HG03378 (cell line): ENCODE measurements around the gene AUTS2.
A peak's percentile ranks its signal among the peaks of the same experiment; 100 is the strongest.

Source experiments
- ATAC-seq: cut with Tn5 transposase; IDR thresholded peaks from one replicate; pipeline ENCODE4 v1.9.1; 2021; ENCODE audit warnings: mild to moderate bottlenecking, moderate library complexity; ENCODE audit not compliant: unreplicated experiment

Gene AUTS2

DNA sequence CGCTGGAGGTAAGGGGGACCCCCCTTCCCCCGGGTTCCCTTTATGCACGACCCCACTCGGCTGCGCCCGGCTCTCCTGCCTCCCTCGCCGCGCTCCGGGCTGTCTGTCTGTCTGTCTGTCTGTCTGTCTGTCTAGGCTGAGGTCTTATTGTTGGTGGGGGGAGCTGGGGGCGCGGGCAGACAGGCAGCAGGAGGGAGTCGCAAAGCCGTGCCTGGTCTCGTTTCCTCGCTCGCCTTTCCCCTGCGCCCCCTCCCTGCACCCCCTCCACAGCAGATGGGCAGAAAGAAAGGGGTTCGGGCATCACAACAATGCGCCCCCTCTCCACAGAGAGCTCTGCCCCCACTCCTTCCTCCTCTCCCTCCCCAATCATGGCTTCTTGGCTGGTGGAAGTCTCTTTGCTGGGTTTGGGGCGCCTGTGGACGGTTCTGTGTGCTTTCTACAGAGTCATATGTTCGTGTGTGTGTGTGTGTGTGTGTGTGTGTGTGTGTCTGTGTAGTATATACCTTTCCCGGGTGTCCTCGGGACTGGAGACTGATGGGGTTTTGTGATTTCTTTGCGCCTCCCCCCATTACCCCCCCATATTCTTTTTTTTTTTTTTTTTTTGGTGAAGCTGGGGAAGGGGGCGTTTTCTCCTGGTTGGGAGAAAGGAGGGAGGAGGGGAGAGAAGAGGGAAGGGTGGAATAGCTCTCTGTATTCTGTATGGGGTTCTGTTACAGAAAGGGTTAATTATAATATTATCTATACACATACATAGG, 1.9 kb downstream of the AUTS2 start:
- no peak for ATAC-seq

DNA sequence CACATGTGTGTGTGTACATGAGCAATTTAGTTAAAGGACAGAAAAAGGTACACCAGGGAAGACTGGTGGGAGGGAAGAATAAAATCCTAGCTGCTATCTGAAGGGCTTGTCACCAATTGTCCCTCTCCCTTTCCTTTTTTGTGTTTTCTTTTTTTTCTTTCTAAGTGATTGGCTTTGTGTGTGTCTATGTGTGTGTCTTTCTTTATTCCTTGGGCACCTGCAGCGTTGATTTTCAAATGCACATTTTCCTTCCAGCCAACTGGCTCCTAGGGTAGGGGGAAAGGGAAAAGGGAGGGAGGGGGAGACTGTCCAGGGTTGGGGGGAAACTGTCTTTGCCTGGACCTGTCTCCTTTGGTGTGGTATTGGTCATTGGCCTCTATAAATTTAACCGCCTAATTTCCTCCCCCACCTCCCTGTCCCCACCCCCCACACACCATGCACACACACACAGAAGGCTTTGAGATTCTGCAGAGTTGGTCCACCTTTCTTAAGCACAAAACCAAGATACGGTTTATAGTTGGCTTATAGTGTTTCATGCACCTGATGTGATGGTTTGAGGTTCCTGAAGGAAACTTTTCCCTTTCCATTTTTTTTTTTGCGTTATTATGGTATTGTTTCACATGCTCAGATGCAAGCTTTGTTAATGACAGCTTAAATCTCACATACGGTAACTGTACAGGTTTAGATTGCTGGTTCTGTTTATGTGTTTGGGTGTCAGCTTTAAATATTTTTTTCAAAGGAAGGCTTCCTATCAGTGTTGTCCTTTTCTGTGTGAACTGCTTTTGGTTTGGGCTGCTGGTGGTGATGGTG, 2.6 kb downstream of the AUTS2 start:
- ATAC-seq, result no peak

DNA sequence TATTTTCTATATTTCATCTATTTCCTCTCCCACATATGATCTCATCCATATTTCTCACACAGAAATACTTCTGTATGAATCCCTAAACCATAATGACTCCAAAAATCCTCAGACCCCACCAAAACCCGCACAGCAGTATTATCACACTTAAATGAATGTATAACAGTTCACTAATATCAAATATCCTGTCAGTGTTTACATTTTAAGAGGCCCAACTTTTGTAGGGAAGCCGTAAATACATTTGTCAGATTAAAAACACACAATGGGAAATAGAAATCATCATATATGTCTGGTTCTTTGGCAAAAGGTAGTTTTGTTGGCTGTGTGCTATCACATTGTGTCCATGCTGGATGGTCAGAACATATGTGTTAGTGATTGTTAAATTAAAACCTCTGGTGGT, 4.2 kb downstream of the AUTS2 start:
- no peak for ATAC-seq

DNA sequence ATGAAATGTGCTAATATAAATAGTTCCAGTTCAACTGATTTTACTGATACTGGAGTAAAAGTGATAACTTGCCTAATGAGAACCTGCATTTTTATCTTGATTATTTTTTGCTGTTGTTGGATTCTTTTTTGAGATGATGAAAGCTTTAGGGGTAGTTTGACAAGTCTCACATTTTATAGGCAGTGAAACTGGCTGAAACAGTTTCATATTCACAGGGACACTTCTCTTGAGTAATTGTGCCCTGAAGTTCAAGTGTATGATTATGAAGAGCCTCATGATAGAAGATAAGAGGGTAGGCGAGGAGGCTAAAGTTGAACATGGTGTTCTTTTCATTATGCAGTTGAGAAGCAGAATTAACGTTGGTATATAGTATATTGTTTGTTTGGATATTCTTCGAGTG, 5.1 kb downstream of the AUTS2 start:
- ATAC-seq, result peak; percentile 42

DNA sequence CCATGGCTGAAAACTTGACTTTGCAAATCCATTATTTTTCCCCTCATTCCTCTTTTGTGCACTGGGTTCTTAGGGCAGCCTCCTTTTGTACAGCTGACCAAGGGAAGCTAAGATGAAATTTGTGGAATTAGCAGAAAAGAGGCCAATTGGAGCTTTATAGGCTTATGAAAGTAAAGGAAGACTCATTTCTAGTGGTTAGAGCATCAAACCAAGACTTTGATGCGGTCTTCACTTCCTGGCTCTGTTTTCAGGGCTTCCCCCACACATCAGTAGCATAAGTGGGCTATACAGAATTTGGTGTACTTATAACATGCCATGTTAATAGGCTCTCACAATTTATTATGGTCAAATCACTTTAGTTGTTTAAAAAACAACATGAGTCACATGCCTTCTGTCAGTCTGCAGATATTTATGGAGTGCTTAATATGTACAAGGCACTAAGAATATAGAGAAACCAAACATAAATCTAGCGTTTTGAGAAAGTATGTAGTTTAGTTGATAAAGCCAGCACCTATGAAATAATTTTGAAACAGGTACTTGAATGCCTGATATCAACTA, 5.7 kb downstream of the AUTS2 start:
- ATAC-seq, result peak; percentile 81

DNA sequence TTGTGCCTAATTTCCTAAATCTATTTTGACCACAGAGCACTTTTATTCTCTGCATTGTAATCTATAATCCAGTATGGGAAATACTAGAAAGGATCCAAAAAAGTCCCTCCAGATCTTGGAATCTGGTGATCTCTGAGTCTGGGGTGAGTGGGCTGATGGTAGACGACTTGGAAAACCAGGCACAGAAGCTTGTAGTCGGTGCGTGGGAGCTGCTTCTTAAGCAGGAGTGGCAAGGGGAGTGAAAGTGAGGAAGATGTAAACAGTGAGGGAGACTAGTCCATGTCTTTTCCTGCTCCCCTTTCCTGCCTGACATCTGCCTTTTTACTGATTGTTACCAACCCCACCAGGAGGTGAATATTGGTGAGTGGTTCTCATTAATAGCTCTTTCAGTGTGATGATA, 6.8 kb downstream of the AUTS2 start:
- ATAC-seq, result no peak

DNA sequence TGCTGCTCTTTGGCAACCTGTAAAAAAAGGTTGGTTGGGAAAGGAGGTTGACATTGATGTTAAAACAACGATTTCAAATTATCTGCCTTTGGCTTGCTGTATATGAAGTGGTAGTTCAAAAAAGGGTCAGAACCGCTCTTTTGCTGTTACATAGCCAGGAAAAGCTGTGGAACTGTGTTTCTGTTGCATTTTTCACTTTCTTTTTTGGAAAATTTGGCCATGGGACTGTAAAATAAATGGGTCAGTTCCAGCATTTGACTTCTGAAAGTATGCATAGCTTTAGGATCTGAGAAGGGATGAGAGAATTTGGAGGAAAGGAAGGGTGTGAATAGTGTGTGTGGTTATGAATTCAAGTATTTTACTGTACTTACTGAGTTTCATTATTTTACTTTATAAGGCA, 7.3 kb downstream of the AUTS2 start:
- no peak for ATAC-seq

DNA sequence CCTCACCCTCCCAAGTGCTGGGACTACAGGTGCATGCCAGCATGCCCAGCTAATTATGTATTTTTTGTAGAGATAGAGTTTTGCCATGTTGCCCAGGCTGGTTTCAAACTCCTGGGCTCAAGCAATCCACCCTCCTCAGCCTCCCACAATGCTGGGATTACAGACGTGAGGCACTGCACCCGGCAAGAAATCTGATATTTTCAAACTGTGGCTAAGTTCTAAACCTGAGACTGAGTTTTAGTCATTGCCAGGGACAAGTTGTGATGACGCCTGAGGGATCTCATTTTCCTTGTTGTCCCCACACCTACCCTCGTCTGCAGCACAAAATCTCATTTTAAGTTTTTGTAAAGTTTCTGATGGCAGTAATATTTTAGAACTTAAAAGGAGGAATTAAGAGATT, 9.8 kb downstream of the AUTS2 start:
- no peak for ATAC-seq

DNA sequence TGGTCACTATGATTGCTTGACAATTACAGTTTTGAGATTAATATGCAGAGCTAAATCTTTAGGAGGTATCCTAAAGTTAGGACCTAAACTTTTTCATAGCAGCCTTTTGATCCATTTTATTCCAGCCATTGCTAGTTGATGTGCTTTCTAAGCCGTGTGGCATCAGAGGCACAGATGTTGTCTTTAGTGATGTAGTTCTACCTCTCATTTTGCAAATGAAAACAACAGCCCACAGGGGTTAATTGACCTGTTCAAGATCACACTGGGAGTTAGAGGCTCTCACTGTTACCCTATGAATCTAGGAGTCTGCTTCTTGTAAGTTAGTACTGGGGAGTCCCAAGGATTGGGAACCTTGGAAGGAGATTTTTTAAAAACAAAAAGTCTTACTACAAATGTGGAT, 10.6 kb downstream of the AUTS2 start:
- ATAC-seq, result no peak

DNA sequence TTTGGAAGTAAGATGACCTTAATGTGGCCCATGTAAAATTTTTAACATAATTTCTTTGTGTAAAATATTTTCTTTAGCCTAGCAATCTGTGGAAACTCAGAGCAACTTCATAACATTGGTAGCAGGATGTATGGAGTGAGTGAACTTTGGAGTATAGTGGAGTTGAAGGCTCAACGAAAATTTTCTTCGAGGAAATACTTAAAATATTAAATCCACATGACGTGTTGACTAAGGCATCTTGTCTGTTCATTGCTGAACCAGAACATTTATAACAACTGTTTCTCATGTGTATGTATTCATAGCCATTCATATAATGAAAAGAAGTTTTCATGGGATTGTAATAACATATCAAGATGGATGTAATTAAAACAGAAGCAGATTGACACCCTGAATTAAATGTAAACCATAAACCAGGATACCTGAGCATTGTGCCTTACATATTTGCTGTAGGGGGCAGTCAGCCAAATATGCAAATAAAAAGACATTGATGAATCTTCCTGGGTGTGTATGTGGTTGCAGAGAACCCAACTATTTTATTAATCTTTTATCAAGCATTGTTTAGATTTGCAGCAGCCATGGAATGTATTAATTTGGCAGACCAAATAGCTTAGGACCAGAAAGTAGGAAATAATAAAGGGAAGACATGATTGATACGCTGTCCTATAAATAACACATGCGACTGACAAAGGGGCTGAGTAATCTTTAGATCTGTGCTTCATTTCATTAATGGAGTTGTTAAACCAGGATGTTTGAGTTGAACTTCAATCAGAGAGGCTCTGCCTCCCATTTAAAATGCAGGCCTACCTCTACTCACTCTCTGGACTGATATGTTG, 11.5 kb downstream of the AUTS2 start:
- no peak for ATAC-seq

DNA sequence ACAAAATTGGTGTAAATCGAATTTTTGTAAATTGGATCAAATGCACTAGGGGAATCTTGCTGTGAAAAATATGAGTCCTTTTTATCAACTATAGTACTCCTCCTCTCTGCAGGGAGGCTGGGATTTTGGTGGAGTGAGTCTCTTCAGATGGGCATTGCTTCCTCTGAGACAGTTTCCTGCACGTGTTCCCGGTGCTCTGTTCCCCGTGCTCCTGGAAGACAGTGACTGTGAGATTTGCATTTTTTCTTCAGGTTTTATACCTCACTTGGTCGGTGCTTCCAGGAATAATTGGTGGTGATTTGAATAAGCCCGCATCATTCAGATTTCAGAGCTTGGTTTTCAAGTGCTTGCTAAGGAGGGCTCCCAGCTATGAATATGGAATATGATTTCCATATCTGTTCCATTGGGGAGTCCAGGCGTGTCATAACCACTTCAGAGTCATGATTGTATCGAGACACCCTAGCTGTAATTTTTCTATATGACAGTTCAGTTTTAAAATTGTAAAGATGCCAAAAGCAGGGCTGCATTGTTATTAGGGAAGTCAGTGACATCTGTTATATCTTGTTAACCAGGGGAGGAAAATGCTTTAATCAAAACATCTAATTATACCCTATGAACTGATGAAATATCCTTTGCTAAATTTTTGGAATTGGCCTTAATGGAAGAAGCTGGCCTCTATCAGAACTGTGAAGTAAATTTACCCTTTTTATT, 12.3 kb downstream of the AUTS2 start:
- ATAC-seq, result no peak

DNA sequence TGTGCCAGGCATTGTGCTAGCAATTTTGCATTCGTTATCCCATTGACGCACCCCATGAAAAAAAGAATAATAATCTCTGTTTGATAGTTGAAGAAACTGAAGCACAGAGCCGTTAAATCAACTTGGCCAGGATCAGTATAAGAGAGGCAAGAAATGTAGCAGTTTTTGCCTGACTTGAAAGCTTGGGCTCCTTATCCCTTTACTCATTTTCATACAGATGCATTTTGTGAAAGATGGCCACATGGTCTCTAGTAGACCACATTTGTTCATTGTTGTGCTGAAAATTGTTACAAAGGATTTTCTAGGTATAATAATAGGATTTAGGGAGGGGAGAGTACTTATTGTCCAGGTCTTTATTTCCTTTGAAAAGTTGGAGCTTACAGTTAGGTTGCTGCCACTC, 14.7 kb downstream of the AUTS2 start:
- no peak for ATAC-seq

DNA sequence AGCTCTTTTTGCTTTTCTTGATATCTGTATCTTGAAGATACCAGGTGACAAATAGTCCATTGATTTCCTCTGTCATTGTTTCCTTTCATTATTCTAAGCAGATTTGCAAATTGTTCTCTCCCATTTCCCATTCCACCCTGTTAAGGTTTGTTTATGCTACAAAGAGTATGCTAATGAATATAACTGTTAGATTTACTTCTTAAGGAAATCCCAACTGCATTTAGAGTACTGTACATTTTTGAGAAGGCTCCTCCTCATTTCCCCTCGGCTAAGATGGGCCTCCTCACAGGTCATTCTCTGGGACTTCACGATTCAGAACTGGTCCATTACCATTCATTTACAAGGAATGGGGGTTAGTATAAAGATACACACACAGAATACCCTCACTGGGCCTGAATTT, 15.6 kb downstream of the AUTS2 start:
- ATAC-seq, result no peak

DNA sequence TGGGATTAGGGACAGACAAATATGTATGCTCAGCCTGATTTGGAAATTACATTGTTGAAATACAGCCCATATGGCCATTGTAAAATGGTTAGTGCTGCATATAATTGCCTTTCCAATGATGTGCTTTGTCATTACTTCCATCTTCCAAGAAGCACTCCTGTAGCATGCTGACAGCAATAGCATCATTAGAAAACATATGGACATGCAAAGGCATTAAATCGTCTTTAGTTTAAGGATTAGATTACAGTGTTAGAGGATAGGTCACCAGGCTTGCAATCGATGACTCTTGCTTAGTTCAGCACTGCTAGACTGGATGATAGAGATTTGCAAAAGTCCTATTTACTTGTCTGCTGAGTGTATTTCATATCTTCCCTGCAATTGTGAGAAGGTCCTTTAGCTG, 17.4 kb downstream of the AUTS2 start:
- ATAC-seq, result no peak

DNA sequence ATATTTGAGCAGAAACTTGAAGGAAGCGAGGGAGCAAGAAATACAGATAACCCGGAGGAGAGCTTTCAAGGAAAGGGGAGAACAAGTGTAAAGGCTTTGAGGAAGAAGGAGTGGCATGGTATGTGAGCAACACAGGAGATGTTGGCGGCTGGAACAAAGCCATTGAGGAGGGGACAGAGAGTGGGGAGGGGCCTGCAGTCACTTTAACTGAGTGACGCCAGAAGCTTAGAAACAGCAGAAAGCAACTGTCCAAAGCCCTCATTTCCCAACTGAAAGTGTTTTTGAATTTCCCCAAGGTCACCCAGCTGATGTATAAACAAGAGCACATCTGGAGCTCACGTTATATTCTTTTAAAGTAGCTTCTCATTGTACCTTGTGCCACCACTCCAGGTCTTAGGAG, 19.1 kb downstream of the AUTS2 start:
- no peak for ATAC-seq

DNA sequence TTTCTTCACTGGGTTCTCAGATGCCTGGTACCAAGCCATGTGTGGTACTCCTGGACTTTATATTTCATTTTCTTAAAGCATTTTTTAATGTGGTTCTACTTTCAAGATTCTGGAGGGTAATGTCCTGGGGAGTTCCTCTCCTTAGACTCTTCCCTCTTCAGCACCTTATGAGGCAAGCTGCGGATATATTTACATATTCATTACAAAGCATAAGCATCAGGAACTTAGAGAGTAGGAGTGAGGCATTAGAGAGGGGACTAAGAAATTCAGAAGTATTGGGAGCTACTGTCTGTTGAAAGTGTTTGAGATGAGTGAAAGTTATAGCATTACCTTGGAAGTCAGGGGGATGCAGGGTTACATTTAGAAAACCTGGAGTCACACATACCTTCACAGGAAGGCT, 20.8 kb downstream of the AUTS2 start:
- no peak for ATAC-seq

DNA sequence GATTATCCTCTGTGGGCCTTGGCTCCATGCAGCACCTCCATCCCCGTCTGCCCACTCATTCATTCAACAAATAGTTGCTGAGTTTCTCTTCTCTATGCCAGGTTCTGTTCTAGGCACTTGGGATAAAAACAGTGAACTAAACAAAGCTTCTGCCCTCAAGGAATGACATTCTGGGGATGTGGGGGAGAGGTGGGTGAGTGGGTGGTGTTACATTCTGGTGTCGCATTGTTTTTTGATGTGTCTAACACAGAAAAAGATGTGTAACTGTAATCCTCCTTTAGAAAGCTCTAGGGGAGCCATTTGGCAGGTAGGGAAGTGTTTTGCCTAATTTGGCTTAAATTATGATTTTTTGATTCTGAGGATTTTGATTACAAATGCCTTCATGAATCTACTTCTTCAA, 21.4 kb downstream of the AUTS2 start:
- no peak for ATAC-seq

DNA sequence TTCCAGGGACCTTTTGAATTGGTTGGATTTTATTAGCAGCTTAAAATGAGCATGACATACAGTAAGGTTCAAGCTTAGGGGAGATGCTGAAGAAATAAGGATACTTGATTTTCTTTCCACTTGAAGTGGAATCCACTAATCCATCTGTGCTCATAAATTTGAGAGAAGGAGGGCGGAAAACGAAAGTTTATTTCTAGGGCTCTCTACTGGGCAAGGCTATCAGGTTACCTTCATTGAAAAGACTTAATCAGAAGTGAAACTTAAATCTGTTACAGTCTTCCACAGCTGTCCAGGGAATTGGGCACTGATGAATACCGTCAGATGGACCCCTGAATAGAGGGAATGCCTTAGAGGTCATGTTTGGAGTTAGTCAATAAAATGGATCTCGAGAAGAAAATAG, 21.8 kb downstream of the AUTS2 start:
- no peak for ATAC-seq

DNA sequence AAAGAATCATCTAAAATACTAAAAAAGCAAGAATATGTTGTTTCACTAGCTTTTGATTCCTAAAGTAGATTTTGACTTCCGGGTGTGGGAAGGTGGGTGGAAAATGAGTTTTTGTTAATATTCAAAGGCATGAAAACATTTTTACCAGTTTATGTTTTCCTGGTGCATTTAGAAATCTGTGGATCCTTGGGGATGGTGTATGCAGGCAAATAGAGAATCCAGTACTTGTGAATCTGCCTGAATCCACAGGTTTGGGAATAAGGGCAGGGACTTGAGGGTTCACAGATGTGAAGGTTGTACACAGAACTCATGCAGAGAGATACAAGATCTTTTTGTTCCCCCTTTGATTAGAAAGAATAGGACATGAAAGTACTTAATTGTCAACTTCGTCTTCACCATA, 22.4 kb downstream of the AUTS2 start:
- ATAC-seq, result no peak

DNA sequence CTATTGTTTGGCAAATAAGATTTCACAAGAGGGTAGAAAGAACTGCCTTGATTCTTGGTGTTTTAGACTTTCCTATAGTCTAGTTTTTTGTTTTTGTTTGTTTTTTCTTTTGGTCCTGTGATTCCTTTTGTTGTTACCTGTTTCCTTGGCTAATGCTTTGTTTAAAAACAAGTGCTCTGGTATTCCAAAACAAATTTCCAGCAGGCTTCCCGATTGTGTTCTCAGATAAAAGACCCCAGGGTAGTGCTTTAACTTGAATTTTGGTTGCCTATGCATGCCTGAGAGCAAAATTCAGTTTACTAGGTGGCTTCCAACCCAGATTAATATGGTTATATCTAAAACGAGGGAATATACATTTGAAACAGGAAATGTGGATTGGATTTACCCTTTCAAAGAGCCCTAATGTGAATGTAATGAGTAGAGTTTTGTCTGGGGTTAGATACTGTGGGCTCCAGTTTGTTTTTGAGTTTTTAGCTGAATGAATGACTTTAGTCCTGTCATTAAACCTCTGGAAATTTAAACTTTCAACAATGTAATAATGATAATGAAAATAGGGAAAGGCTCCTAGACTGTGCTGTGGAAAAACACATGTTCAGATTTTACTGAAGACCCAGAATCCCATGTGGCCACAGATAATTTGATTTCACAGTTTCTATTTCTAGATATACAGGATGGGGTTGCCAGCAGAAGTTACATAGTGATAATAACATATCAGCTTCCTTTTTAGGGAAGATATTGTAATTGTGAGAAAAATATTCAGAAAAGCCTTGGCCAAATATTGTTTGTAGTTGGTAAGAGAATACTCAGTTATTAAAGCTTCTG, 23.9 kb downstream of the AUTS2 start:
- no peak for ATAC-seq
